SKM-1 (cell line): ENCODE measurements around the gene TMEM126B.
A peak's percentile ranks its signal among the peaks of the same experiment; 100 is the strongest.
"Not testable (repeated sequence)": the region's sequence is repeated elsewhere in the genome, so short reads cannot be mapped to it uniquely, and the experiment has no call there.

Source experiments
- DNase-seq: peaks from one replicate; lab custom pipeline; 2025; ENCODE audit not compliant: unreplicated experiment; lab: John Stamatoyannopoulos, UW

Gene TMEM126B

DNA sequence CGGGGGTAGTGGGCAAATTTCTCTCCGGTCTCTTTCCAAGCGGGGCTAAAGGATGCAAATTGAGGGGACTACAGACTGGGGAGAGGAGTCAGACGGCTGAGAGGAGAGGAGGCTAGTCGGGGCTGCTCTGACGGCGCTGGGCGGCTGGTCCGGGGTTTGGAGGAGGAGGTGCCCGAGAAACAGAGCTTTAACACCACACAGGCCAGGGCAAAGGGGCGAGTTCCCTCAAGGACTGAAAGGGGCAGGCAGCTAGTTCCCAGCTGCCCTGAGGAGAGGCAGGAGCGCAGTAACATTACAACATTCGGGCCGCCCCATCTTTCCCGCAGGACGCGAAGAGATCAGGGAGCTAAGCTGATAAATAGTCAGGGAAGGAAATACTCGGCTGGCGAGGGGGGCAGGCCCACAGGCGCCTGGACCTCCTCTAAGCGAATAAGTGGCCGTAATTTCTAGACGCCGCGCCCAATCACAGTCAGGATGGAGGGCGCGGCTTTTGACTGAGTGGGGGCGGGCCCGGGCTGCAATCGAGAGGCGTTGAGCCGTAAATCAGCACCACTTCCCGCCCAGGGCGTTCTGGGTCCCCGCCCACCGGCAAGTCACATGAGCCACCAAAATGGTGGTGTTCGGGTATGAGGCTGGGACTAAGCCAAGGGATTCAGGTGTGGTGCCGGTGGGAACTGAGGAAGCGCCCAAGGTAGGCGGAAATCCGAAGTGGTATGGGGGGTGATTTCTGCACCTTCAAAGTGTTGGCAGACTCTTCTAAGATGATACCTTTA, at the start of gene TMEM126B:
TSS of gene TMEM126B (plus strand) at position 596 of the 773 bp plus-strand sequence. CDS start at position 611, 15 bp downstream.
- DNase-seq: peak; percentile 95

DNA sequence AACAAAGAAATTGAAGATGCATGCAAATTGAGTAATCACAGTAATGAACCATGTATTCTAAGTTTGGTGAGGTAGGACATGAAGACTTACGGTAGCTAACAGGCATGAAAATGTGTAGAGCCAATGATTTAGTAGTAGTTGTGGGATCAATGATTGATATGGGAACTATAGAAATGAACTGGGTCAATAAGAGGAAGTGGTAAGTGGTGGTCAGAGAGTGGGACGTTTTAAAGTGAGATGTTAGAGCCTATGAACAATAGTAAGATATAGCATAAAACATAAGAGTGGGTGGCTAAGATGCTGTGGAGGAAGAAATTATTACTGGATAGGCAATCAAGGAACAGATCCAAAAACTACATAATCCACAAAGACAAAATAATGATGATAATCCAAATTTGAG, 46.3 kb upstream of the TMEM126B start:
- DNase-seq: no peak

DNA sequence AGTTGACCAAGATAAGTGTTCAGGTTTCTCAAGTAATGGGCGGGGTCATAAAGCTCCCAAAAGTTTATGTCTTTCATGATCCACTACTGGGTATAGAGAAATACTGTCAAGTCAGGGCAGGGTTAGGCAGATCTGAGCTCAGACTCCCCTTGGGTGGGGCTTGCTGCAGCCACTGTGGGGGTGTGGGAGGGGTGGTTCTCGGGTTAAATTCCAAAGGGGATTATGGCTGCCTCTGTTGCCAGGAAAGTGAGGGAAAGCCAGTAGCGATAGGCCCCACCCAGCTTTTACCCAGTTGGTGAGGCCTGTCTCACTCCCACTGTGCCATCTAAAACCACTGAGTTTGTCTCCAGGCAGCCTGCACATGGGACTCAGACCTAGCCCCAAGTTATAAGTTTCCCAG, 39.0 kb upstream of the TMEM126B start:
- DNase-seq: no peak

DNA sequence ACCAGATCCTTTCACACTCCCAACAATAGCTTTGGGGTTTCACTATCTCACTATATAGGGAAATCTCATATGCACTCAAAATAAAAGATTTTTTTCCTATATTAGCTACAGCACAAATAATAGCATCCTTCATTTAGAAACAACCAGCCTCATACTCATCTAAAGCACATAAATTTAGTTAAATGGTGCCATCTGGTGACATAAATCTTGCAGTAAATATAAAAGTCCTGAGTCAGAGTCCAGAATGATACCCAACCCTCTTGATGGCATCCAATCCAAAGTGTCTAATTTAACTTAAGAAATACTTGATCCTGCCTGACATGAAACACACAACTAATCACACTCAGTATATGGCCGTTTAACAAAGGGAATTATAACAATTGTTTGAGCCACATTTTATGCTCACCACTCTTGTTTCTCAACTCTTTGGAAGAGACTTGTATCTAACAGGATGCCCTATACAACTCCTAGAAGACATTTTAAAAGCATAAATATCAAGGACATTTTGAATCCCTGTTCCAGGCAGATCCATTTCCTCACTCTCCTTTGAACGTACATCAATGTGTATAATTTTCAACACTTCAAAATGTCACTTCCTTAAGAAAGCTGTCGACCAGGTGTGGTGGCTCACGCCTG, 37.4 kb upstream of the TMEM126B start:
- DNase-seq: no peak

DNA sequence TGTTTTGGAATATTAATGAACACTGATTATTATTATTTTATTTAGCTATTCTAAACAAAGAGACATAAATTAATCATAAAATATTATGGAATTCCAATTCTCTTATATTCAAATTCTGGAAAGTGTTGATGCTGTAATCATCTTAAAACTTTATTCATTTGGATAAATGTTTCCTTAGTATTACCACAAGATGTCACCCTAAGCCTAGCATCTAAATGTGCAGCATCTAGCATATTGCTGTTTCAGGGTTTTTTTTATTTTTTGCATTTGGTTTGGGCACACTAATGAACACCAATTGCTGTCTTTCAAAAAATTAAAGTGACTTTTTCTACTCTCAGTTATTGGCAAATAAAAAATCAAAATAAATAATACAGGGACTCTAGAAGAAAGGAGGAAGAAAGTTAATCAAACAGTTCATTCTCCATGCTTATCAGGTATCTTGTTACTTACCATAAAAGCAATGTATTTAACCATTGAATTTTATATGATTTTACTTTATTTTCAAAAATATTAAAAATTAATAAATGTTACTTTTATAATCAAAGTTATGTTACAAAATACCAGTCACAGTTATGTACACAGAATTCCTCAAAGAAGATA, 33.0 kb upstream of the TMEM126B start:
- DNase-seq: peak; percentile 33

DNA sequence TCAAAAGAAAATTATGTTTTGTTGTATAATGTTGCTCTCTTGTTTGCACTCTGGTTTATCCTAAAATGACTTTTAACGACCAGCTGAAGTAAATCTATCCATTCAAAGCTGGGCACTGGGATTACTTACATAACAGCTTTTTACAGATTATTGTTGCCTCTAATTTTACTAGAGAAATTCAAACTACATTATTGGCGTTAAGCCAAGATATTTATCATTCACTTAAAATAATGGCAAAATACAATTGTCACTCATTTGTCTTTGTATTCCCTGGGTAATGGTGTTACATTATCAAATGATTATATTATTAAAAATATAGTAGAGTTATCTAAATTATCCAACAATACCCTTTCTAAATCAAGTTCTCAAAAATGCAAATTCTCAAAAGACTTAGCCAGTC, 31.5 kb upstream of the TMEM126B start:
- DNase-seq: no peak

DNA sequence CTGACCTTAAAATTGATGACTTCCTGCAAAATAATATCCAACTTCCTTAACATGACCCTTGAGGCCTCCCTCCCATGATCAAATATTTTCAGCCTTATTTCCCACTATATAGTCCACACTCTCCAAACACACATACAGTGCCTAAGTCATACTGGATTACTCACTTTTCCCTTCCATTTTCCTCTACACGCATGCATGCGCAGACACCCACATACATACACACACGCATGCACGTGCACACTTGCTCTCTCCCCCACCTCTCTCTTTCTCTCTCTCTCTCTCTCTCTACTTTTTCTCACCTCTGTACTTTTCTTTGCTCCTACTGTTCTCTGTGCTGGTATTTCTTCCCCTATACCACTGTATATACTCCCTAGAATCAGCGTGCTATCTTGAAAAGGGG, 29.3 kb upstream of the TMEM126B start:
- DNase-seq: no peak

DNA sequence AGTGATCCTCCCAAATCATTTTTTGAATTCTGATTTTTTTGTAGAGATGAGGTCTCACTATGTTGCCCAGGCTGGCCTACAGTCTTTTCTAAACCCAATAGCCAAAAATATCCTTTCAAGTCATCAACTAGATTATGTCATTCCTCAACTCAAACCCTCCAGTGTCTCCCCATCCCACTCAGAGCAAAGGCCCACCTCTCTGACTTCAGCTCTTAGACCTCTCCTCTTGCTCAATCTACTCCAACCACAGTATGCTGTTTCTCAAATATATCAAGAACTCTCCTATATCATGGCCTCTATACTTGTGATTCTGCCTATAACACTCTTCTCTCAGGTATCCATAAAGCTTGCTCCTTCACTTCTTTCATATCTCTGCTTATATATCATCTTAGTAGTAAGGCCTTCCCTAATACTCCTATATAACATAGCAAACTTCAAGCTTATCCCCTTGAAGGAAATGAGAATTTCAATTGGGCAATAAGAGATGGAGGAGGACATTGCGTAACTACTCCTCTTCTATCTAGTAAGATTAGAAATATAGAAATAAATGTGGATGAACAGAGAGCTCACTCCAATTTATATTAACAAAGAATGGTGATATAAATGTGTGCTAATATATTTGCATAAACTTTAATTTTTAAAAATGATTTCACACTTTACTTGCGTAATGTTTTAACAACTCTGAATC, 25.7 kb upstream of the TMEM126B start:
- DNase-seq: no peak

DNA sequence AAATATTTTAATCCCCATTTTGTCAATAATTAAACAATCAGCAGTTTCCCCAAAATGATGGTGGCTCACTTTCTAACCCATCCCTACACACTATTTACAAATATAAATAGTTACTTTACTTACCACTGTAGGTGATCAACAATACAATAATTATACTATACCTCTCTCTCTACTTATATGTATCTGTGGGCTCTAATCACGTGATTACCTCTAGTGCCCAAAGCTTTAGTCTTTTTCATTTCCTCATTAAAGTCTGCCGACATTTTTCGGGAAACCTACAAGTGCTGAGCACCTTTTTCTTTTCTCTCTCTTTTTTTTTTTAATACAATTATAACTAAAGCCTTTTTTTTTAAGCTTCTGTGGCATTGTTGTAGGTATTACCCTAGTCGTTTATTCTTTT, 25.2 kb upstream of the TMEM126B start:
- no peak for DNase-seq

DNA sequence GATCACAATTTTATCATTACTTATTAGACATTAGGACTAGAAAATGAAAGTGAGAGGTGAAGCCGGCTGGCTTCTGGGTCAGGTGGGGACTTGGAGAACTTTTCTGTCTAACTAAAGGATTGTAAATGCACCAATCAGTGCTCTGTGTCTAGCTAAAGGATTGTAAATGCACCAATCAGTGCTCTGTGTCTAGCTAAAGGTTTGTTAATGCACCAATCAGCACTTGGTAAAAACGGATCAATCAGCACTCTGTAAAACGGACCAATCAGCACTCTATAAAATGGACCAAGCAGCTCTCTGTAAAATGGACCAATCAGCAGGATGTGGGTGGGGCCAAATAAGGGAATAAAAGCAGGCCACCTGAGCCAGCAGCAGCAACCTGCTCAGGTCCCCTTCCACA, 22.2 kb upstream of the TMEM126B start:
- not testable (repeated sequence) for DNase-seq

DNA sequence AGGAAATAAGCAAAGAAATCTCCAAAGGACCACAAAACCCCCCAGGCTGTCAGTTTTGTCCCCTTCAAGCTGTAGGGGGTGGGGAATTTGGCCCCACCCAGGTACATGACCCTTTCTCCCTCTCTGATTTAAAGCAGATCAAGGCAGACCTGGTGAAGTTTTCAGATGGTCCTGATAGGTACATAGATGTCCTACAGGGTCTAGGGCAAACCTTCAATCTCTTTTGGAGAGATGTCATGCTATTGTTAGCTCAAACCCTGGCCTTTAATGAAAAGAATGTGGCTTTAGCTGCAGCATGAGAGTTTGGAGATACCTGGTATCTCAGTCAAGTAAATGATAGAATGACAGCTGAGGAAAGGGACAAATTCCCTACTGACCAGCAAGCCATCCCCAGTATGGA, 19.8 kb upstream of the TMEM126B start:
- not testable (repeated sequence) for DNase-seq

DNA sequence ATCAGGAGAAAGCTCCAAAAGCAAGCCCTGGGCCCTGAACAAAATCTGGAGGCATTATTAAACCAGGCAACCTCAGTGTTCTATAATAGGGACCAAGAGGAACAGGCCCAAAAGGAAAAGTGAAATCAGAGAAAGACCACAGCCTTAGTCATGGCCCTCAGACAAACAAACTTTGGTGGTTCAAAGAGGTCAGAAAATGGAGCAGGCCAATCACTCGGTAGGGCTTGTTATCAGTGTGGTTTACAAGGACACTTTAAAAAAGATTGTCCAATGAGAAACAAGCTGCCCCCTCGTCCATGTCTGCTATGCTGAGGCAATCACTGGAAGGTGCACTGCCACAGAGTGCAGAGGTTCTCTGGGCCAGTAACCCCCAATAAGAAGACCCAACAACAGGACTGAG, 19.1 kb upstream of the TMEM126B start:
- DNase-seq: not testable (repeated sequence)

DNA sequence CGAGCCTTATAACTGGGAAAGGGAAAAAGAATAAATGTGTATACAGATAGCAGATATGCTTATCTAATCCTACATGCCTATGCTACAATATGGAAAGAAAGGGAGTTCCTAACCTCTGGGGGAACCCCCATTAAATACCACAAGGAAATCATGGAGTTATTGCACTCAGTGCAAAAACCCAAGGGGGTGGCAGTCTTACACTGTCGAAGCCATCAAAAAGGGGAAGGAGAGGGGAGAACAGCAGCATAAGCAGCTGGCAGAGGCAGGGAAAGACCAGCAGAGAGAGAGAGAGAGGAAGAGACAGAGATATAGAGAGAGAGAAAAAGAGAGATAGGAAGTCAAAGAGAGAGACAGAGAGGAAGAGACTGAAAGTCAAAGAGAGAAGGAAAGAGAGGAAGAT, 16.8 kb upstream of the TMEM126B start:
- not testable (repeated sequence) for DNase-seq

DNA sequence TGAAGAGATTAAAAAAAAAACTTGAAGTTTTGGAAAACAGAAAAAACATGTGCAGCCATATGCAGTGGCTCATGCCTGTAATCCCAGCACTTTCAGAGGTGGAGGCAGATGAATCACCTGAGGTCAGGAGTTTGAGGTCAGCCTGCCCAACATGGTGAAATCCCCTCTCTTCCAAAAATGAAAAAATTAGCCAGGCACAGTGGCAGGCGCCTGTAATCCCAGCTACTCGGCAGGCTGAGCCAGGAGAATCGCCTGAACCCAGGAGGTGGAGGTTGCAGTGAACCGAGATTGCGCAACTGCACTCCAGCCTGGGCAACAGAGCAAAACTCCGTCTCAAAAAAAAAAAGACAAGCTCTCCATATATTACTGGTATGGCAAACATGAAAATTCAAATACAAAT, 8.9 kb upstream of the TMEM126B start:
- DNase-seq: no peak

DNA sequence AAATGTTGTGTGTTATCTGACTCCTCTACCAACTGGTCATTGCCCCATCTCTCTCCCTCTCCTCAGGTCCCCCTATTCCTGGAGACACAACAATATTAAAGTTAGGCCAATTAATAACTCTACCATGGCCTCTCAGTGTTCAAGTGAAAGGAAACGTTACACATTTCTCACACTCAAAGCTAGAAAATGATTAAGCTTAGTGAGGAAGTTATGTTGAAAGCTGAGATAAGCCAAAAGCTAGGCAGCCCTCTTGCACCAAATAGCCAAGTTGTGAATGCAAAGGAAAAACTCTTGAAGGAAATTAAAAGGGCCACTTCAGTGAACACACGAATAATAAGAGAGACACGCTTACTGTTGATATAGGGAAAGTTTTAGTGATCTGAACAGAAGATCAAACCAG, 8.1 kb upstream of the TMEM126B start:
- DNase-seq: no peak

DNA sequence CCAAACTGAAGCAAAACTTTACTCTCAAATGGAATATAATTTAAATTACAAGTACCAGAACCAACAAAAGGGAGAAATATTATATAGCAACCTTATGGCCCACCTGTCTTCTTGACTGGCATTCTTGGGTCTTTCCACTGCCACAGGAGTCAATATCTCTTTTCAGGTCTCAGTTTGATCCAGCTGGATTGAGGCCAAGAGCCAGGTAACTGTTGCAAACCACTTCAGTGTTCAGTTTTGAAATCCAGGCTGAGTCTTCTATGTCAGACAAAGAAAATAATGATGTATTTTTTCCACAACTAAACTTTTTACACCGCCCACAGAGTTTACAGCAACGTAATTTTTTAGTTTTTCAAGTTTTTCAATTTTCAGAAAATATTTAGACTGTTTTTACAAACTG, 1.9 kb upstream of the TMEM126B start:
- no peak for DNase-seq

DNA sequence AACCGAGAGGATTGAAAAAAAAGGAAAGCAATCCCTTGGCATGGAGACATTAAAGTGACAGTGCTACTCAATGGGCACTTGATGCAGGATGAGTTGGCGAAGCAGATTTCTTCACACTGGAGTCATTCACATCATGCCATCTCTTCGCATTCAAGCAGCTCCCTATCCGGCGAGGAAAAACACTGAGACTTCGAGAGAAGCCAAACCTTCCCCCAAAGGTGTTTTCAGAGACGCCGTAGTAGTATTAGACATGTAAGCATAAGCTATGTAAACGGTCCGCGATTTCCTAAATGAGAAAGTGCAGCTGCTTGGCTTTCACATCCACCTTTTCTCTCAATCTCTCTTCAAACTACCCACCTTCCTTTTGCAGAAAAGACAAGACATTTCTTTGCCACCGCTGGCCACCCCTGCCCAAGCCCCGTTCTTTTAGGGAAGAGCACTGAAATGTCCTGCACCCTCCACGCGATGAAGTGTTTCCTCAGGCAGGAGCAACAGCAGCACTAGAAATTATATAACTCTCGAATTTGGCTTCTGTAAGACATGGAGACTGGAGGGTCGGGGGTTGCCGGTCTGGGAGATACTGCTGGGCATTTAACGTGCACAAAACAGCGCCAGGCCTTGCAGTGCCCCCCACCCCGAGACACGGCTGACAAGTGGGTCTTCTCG, 928 bp upstream of the TMEM126B start, which contains the start of gene DLG2:
TSS of gene DLG2 (minus strand) at position 13 of the 666 bp plus-strand sequence.
- no peak for DNase-seq

DNA sequence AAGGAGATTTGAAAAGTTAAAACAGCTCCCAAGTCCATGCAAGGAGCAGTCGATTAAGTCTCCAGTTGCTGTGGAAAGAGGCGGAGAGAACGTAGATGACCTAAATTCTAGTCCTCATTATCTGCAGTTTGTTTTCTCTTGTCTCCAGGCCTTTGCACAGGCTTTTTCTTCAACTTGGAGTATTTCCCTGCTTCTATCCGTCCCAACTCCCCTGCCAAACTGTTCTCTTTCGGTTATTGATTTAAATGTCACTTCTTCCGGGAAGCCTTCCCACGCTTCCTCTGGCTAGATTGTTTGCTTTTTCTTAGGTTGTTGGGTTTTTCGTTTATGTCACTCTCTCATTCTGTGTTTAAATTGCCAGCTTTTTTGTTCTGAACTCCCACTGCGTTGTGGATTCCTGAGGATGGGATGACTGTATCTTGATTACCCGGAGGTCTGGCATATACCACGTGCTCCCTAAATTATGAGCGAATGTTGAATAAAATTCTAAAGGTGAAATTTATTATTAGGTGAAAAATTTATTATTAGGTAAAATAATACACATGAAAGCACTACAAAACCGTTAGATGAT, 463 bp downstream of the TMEM126B start:
- no peak for DNase-seq

DNA sequence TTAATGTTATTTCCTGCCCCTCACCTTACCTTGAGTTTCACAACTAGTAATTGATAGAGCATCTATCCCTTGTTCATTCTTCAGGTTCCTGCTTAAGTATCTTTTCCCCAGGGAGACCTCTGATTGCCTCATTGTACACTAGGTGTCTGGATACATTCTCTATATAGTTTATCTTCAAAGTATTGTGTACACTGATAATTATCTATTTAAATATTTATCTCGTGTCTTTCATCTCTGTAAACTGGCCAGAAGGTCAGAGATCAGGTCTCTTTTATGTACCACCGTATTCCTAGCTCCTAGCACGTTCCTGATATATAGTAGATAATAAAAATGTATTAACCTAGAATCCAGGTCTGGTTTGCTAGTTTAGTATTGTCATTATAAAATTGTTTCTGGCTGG, 6.4 kb downstream of the TMEM126B start:
- no peak for DNase-seq

DNA sequence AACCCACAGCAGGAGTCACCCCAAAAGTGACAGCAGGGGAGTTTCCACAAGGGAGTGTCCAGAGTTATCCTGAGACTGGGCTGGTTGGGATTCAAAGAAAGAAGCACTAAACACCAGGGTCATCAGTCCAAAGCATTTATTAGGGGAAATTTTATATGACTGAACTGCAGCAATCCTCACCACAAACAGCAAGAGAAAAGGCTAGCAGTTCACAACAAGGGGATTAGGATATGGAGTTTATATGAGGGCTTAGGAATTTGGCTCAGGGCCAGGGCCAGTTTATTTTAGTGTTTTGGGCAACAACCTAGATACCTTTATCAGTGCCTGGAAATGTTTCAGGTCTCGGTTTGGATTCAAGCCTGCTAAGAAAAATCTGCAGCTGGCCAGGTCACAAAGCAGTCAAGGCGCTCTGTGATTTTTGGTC, 14.8 kb downstream of the TMEM126B start:
- no peak for DNase-seq

DNA sequence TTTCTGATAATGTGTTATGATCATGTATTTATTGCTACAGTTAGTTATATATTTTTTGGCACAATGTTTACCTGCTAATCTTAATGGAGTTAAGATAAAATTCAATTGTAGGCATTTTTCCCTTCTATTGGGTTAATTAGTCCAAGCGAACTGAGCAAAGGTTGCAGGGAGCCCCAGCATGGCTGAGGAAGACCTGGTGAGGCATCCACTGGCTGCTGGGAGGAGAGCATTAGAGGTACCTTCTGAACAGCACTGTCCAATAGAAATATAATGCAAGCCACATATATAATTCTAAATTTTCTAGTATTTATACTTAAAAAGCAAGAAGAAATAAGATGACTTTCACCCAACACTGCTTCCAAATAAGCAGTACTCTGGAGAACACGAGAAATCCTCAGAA, 18.7 kb downstream of the TMEM126B start:
- no peak for DNase-seq
